ENCODE results near the gene POTEH.
"Not testable (repeated sequence)": the region's sequence is repeated elsewhere in the genome, so short reads cannot be mapped to it uniquely, and the experiment has no call there.

The POTEH gene

GRCh38 chr22:15738157-15738908 lies 48.5 kb downstream of the POTEH start:
- DNase-seq = not testable (repeated sequence)

- not testable (repeated sequence) for DNase-seq
Observed at GRCh38 chr22:15738909-15739391, 49.1 kb downstream of the POTEH start.

- DNase-seq = not testable (repeated sequence)
Observed at GRCh38 chr22:15747636-15748323, 58.0 kb downstream of the POTEH start.

GRCh38 chr22:15749181-15749970 lies 59.5 kb downstream of the POTEH start:
- DNase-seq = not testable (repeated sequence)

GRCh38 chr22:15759443-15760097 lies 69.7 kb downstream of the POTEH start:
- DNase-seq = not testable (repeated sequence)

GRCh38 chr22:15760388-15761150 lies 70.7 kb downstream of the POTEH start:
- DNase-seq = not testable (repeated sequence)

- DNase-seq = not testable (repeated sequence)
Observed at GRCh38 chr22:15761151-15761777, 71.4 kb downstream of the POTEH start.

- DNase-seq = not testable (repeated sequence)
Observed at GRCh38 chr22:15763559-15763958, 73.7 kb downstream of the POTEH start.
